ENCODE data around the gene DLL3.
"Not testable (repeated sequence)": the region's sequence is repeated elsewhere in the genome, so short reads cannot be mapped to it uniquely, and the experiment has no call there.

The DLL3 gene

GRCh38 chr19:39498798-39499642 lies at the start of gene DLL3:
TSS of gene DLL3 (plus strand) at chr19:39498947. CDS start at chr19:39498975, 28 bp downstream.
- DNase-seq (ENCODE audit: low read depth), result no peak
- H3K4me3 ChIP-seq (ENCODE audit: control insufficient read depth, low read depth, low read length), result peak within 1 kb of the TSS; percentile 5

GRCh38 chr19:39449116-39449797 lies 49.5 kb upstream of the DLL3 start:
- no peak overlapping the region for H3K4me3 ChIP-seq (ENCODE audit: control insufficient read depth, low read depth, low read length)
- no peak for DNase-seq (ENCODE audit: low read depth)
- no peak for TF ChIP-seq CTCF (IDR thresholded peaks at IDR 0.05; ENCODE audit: control insufficient read depth, insufficient read depth, low read depth, low read length, missing control alignments)

More at GRCh38 chr19:39498798-39499642, at the start of gene DLL3:
- TF ChIP-seq CTCF (IDR thresholded peaks at IDR 0.05; ENCODE audit: control insufficient read depth, insufficient read depth, low read depth, low read length, missing control alignments), result no peak

- not testable (repeated sequence) for DNase-seq (ENCODE audit: low read depth); H3K4me3 ChIP-seq (ENCODE audit: control insufficient read depth, low read depth, low read length)
Measured at GRCh38 chr19:39451257-39451656, 47.5 kb upstream of the DLL3 start.

GRCh38 chr19:39463403-39463802 lies 35.3 kb upstream of the DLL3 start:
- TF ChIP-seq CTCF (IDR thresholded peaks at IDR 0.05; ENCODE audit: control insufficient read depth, insufficient read depth, low read depth, low read length, missing control alignments), result no peak
- no peak overlapping the region for H3K4me3 ChIP-seq (ENCODE audit: control insufficient read depth, low read depth, low read length)
- no peak for DNase-seq (ENCODE audit: low read depth)

- H3K4me3 ChIP-seq (ENCODE audit: control insufficient read depth, low read depth, low read length), result no peak overlapping the region
- DNase-seq (ENCODE audit: low read depth), result no peak
- no peak for TF ChIP-seq CTCF (IDR thresholded peaks at IDR 0.05; ENCODE audit: control insufficient read depth, insufficient read depth, low read depth, low read length, missing control alignments)
Measured at GRCh38 chr19:39465956-39466747, 32.6 kb upstream of the DLL3 start.

- DNase-seq (ENCODE audit: low read depth), result no peak
Measured at GRCh38 chr19:39467941-39468340, 30.8 kb upstream of the DLL3 start.

More at GRCh38 chr19:39467941-39468340, 30.8 kb upstream of the DLL3 start:
- H3K4me3 ChIP-seq (ENCODE audit: control insufficient read depth, low read depth, low read length), result no peak overlapping the region
- no peak for TF ChIP-seq CTCF (IDR thresholded peaks at IDR 0.05; ENCODE audit: control insufficient read depth, insufficient read depth, low read depth, low read length, missing control alignments)
